ENCODE measurements around the gene SF3A2.

SF3A2 gene

GRCh38 chr19:2236064-2236313 is 635 bp upstream of the SF3A2 start (continued):
- no peak for TF ChIP-seq TSHZ2 (CRISPR knock-in tag; IDR thresholded peaks at IDR 0.05)

GRCh38 chr19:2237051-2237868 is 636 bp downstream of the SF3A2 start:
- peak; percentile 27 for ATAC-seq
- TF ChIP-seq ZC3H10 (CRISPR knock-in tag; IDR thresholded peaks at IDR 0.05) (no peak), ZFP3 (CRISPR knock-in tag; IDR thresholded peaks at IDR 0.05) (peak; percentile 28; the same call in 1 of the 2 replicates), POU6F1 (CRISPR knock-in tag; IDR thresholded peaks at IDR 0.05; ENCODE audit: borderline replicate concordance, low read depth) (no peak), CREB5 (CRISPR knock-in tag; IDR thresholded peaks at IDR 0.05; ENCODE audit: low read depth) (no peak; the same call in 1 of the 2 replicates), CSDC2 (CRISPR knock-in tag; IDR thresholded peaks at IDR 0.05) (no peak), TOX (CRISPR knock-in tag; IDR thresholded peaks at IDR 0.05; ENCODE audit: borderline replicate concordance) (no peak), TSHZ2 (CRISPR knock-in tag; IDR thresholded peaks at IDR 0.05) (no peak), BACH2 (CRISPR knock-in tag; IDR thresholded peaks at IDR 0.05; ENCODE audit: borderline replicate concordance) (no peak), ZFP30 (CRISPR knock-in tag; IDR thresholded peaks at IDR 0.05) (no peak)

- no peak for ATAC-seq
Measured at GRCh38 chr19:2237869-2238153, 1.2 kb downstream of the SF3A2 start.

More at GRCh38 chr19:2237869-2238153, 1.2 kb downstream of the SF3A2 start:
- TF ChIP-seq POU6F1 (CRISPR knock-in tag; IDR thresholded peaks at IDR 0.05; ENCODE audit: borderline replicate concordance, low read depth) (no peak), OSR1 (CRISPR knock-in tag; IDR thresholded peaks at IDR 0.05) (no peak), TOX (CRISPR knock-in tag; IDR thresholded peaks at IDR 0.05; ENCODE audit: borderline replicate concordance) (no peak), ZNF565 (CRISPR knock-in tag; conservative IDR thresholded peaks at IDR 0.05; ENCODE audit: low read depth) (no peak), SNAI2 (CRISPR knock-in tag; IDR thresholded peaks at IDR 0.05) (no peak), PPARA (CRISPR knock-in tag; IDR thresholded peaks at IDR 0.05; ENCODE audit: borderline replicate concordance) (no peak), CSRNP3 (CRISPR knock-in tag; IDR thresholded peaks at IDR 0.05) (no peak), TSHZ2 (CRISPR knock-in tag; IDR thresholded peaks at IDR 0.05) (no peak), ARNTL (CRISPR knock-in tag; IDR thresholded peaks at IDR 0.05; ENCODE audit: borderline replicate concordance, low read depth) (no peak), CSDC2 (CRISPR knock-in tag; IDR thresholded peaks at IDR 0.05) (no peak), ZNF8 (CRISPR knock-in tag; IDR thresholded peaks at IDR 0.05) (no peak), BACH2 (CRISPR knock-in tag; IDR thresholded peaks at IDR 0.05; ENCODE audit: borderline replicate concordance) (no peak), RARB (CRISPR knock-in tag; IDR thresholded peaks at IDR 0.05) (no peak)
